Kidney capillary endothelial cell (primary cell): ENCODE measurements around the gene TTC17.

Experiments used
- DNase-seq: peaks from one replicate; pipeline ENCODE4 v3.0.0-alpha.2; 2018; ENCODE audit warnings: low spot score

The TTC17 gene

GRCh38 chr11:43537833-43538615, 179.3 kb downstream of the TTC17 start:
- DNase-seq = no peak

DNA sequence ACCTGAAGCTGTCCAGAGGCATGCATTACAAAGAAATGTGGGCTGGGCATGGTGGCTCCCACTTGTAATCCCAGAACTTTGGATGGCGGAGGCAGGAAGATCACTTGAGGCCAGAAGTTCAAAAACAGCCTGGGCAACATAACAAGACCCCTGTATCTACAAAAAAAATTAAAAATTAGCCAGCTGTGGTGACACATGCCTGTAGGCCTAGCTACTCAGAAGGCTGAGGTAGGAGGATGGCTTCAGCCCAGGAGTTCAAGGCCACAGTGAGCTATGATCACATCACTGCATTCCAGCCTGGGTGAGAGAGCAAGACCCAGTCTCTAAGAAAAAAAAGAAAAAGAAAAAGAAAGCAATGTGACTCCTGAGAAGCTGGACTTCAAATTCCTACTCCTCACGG, 183.3 kb downstream of the TTC17 start:
- DNase-seq = no peak

GRCh38 chr11:43542750-43543712, 184.3 kb downstream of the TTC17 start:
- DNase-seq = no peak
